ENCODE results near the gene CMIP.

- TF ChIP-seq, protein P1, sequence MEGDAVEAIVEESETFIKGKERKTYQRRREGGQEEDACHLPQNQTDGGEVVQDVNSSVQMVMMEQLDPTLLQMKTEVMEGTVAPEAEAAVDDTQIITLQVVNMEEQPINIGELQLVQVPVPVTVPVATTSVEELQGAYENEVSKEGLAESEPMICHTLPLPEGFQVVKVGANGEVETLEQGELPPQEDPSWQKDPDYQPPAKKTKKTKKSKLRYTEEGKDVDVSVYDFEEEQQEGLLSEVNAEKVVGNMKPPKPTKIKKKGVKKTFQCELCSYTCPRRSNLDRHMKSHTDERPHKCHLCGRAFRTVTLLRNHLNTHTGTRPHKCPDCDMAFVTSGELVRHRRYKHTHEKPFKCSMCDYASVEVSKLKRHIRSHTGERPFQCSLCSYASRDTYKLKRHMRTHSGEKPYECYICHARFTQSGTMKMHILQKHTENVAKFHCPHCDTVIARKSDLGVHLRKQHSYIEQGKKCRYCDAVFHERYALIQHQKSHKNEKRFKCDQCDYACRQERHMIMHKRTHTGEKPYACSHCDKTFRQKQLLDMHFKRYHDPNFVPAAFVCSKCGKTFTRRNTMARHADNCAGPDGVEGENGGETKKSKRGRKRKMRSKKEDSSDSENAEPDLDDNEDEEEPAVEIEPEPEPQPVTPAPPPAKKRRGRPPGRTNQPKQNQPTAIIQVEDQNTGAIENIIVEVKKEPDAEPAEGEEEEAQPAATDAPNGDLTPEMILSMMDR (conservative IDR thresholded peaks at IDR 0.05; ENCODE audit: low read length): no peak
- no peak for TF ChIP-seq EZH2phosphoT487 (IDR thresholded peaks at IDR 0.05; ENCODE audit: borderline replicate concordance)
Observed at GRCh38 chr16:81588326-81589081, 143.9 kb downstream of the CMIP start.

Data from Loucy (cell line).